Loucy (cell line): ENCODE results near the gene LRCH1.

ENCODE experiments used
- EZH2phosphoT487 ChIP-seq: fragments of 200-600 bp; IDR thresholded peaks from 2 replicates; pipeline ENCODE4 v1.6.1; 2018; ENCODE audit warnings: antibody characterized with exemption, mild to moderate bottlenecking, moderate library complexity, borderline replicate concordance
- TF ChIP-seq, protein P1 (sequence below): fragments of 200-600 bp; sonication (generic); conservative IDR thresholded peaks from 2 replicates; pipeline ENCODE4 v1.5.1; 2014; ENCODE audit warnings: mild to moderate bottlenecking, antibody characterized with exemption, low read length

- TF ChIP-seq, protein P1, sequence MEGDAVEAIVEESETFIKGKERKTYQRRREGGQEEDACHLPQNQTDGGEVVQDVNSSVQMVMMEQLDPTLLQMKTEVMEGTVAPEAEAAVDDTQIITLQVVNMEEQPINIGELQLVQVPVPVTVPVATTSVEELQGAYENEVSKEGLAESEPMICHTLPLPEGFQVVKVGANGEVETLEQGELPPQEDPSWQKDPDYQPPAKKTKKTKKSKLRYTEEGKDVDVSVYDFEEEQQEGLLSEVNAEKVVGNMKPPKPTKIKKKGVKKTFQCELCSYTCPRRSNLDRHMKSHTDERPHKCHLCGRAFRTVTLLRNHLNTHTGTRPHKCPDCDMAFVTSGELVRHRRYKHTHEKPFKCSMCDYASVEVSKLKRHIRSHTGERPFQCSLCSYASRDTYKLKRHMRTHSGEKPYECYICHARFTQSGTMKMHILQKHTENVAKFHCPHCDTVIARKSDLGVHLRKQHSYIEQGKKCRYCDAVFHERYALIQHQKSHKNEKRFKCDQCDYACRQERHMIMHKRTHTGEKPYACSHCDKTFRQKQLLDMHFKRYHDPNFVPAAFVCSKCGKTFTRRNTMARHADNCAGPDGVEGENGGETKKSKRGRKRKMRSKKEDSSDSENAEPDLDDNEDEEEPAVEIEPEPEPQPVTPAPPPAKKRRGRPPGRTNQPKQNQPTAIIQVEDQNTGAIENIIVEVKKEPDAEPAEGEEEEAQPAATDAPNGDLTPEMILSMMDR = no peak
- TF ChIP-seq EZH2phosphoT487 = no peak
These were observed 19.1 kb downstream of the LRCH1 start for GRCh38 chr13:46571909-46572595.
